Vagina (tissue), 2 donors: ENCODE results near the gene SORCS2.
"Not testable (repeated sequence)": the region's sequence is repeated elsewhere in the genome, so short reads cannot be mapped to it uniquely, and the experiment has no call there.

Experiments used
- POLR2A ChIP-seq, 2 donors: fragments of 450-650 bp; IDR thresholded peaks; one replicate each; pipeline ENCODE4 v1.6.1; 2017; ENCODE audit warnings: antibody characterized with exemption in 2 of 2, mild to moderate bottlenecking in 2 of 2, moderate library complexity in 2 of 2
- POLR2AphosphoS5 ChIP-seq, 2 donors: sonication (generic); formaldehyde crosslinking; IDR thresholded peaks; one replicate each; pipeline ENCODE4 v1.9.0; 2017; ENCODE audit warnings: antibody characterized with exemption in 2 of 2, mild to moderate bottlenecking in 2 of 2, low read depth in 1 of 2; ENCODE audit not compliant: insufficient read depth in 1 of 2
- TF ChIP-seq, protein P1 (sequence below), 3 experiments: fragments of 450-650 bp in 2 of 3; fragments of 200-600 bp in 1 of 3; sonication (generic) in 1 of 3; IDR thresholded peaks; one replicate each; pipeline ENCODE4 v1.5.1; 2017 to 2019; ENCODE audit warnings: antibody characterized with exemption in 3 of 3, mild to moderate bottlenecking in 2 of 3, moderate library complexity in 2 of 3

DNA sequence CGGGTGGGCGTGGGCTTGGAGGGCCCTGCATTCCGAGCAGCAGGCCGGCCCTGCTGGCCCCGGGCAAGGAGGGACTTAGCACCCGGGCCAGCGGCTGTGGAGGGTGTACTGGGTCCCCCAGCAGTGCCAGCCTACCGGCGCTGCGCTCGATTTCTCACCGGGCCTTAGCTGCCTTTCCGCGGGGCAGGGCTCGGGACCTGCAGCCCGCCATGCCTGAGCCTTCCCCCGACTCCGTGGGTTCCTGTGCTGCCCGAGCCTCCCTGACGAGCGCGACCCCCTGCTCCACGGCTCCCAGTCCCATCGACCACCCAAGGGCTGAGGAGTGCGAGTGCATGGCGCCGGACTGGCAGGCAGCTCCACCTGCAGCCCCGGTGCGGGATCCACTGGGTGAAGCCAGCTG is 22.8 kb downstream of the SORCS2 start:
- TF ChIP-seq, protein P1, sequence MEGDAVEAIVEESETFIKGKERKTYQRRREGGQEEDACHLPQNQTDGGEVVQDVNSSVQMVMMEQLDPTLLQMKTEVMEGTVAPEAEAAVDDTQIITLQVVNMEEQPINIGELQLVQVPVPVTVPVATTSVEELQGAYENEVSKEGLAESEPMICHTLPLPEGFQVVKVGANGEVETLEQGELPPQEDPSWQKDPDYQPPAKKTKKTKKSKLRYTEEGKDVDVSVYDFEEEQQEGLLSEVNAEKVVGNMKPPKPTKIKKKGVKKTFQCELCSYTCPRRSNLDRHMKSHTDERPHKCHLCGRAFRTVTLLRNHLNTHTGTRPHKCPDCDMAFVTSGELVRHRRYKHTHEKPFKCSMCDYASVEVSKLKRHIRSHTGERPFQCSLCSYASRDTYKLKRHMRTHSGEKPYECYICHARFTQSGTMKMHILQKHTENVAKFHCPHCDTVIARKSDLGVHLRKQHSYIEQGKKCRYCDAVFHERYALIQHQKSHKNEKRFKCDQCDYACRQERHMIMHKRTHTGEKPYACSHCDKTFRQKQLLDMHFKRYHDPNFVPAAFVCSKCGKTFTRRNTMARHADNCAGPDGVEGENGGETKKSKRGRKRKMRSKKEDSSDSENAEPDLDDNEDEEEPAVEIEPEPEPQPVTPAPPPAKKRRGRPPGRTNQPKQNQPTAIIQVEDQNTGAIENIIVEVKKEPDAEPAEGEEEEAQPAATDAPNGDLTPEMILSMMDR (IDR thresholded peaks at IDR 0.05) = not testable (repeated sequence)
- not testable (repeated sequence) for TF ChIP-seq POLR2A (IDR thresholded peaks at IDR 0.05); POLR2AphosphoS5 (IDR thresholded peaks at IDR 0.05; ENCODE audit: insufficient read depth in 1 of 2, low read depth in 1 of 2)
